MG63 (cell line): ENCODE measurements around the gene KCNMA1. TPM values are rescaled to one million over a fixed set of nuclear protein-coding genes. Genes with fewer than 3 reads are reported as not detected.
"Not testable (repeated sequence)": the region's sequence is repeated elsewhere in the genome, so short reads cannot be mapped to it uniquely, and the experiment has no call there.

Source experiments
- DNase-seq: peaks from one replicate; pipeline ENCODE4 v3.0.0-alpha.2; 2020
- H3K27me3 ChIP-seq: fragments of 250-450 bp; sonication (Bioruptor Pico); 2 replicates; pipeline ENCODE4 v1.5.1; 2020; ENCODE audit warnings: mild to moderate bottlenecking, moderate library complexity
- H3K36me3 ChIP-seq: fragments of 250-450 bp; sonication (Bioruptor Pico); 2 replicates; pipeline ENCODE4 v1.5.1; 2020; ENCODE audit warnings: mild to moderate bottlenecking, moderate library complexity
- H3K4me3 ChIP-seq: fragments of 250-450 bp; sonication (Bioruptor Pico); 2 replicates; pipeline ENCODE4 v1.5.1; 2020; ENCODE audit warnings: mild to moderate bottlenecking, moderate library complexity
- H3K9me3 ChIP-seq: fragments of 250-450 bp; sonication (Bioruptor Pico); 2 replicates; pipeline ENCODE4 v1.5.1; 2020; ENCODE audit warnings: mild to moderate bottlenecking, moderate library complexity
- total RNA-seq: library from RNA; depleted of rRNA; stranded (reverse); fragments of >200 nt; shearing (Covaris generic); gene quantifications from 2 replicates; pipeline ENCODE4 v1.2.3, GENCODE V29; 2014; ENCODE audit warnings: low replicate concordance

The KCNMA1 gene
- total RNA-seq, 1 experiment from 2014 or later = 40.8 TPM

DNA sequence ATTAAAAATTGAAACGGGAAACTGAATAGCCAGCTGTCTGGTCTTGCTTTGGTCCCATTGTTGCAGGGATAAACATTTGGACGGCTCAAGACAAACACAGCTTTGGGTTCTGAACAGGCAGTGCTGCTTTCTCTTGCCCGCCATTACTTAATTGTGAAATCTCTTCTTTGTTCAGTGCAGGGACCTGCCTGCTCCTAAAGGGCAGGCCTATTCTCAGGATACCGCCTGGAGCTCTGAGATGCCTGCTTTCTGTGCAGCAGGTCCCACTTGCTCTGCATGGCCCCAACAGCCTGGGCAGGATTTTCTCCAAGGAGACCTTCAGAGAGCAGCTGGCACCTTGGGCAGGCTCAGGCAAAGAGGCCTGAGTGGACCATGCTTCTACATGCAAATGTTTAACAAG is 237.6 kb downstream of the KCNMA1 start:
- Histone ChIP-seq H3K36me3 (peaks cover 23% of the 10 kb centered on the region), H3K27me3 (no peaks in the 10 kb centered on the region), H3K4me3 (no peak overlapping the region), H3K9me3 (no peaks in the 10 kb centered on the region)
- DNase-seq = no peak

DNA sequence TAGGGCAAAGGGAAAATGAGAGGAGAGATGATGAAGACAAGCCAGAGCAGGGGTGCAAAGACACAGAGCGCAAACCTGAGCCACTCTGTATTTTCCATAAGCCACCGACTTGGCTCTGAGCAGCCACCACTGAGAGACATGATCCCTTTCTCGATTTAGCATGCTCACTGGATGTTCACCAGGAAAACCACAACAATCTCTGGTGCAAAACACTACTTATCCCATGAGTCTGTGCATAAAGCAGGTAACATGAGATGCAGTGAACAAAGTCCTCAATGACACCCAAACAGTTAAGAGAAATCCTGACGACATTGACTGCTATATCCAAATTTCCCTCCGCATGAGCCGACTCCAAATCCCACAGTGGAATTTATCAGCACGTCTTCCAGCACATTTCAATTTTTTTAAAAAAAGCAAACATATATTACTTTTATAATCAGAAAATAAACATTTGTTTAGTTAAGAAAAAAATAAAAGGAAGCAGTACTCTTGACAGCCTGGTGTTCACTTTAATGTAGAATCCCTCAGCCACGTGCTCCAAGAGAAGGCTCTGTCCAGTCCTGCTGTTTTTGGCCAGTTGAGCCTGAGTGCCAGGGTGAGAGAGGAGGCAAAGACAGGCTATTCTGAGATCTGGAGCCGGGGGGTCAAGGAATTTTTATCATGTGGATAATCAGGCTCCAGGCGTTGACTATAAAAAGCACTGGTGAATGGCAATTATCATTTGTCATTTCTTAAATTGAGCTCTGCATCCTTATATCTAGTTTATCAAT is 238.4 kb downstream of the KCNMA1 start:
- H3K4me3 ChIP-seq = no peak overlapping the region
- no peak for DNase-seq

DNA sequence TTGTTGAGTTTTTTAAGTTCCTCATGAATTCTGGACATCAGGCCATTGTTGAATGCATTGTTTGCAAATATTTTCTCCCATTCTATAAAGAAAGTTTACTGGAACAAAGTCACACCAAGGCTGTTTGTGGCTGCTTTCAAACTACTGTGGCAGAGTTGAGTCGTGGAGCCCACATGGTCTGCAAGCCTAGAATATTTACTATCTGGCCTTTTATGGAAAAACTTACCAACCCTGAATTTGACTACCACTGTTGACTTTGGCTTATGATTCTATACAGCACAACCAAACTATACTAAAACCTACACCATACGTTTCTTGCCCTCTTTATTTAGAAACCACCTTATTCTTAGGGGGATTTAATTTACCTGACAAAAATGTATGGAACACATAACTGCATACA is 239.1 kb downstream of the KCNMA1 start:
- H3K4me3 ChIP-seq = no peak overlapping the region
- H3K36me3 ChIP-seq = peaks cover 23% of the 10 kb centered on the region
- DNase-seq = no peak
- no peaks in the 10 kb centered on the region for H3K9me3 ChIP-seq
- no peaks in the 10 kb centered on the region for H3K27me3 ChIP-seq

More for the DNA sequence above, 238.4 kb downstream of the KCNMA1 start:
- no peaks in the 10 kb centered on the region for H3K27me3 ChIP-seq
- H3K36me3 ChIP-seq = peaks cover 23% of the 10 kb centered on the region
- H3K9me3 ChIP-seq = no peaks in the 10 kb centered on the region

DNA sequence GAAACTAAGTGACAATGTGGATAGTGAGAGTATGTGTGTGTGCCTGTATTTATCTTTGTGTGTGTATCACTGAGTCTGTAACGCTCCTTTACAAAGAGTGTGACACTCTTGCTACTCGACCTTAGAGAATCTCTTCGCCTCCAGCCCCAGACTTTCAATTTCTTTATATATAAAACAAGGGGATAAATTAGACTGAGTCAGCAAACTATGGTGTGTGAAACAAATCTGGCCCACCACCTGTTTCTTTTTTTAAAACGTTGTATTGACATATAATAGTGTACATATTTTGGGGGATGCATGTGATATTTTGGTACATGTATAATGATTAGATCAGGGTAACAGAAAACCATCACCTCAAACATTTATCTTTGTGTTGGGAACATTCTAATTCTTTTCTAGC is 240.5 kb downstream of the KCNMA1 start:
- H3K36me3 ChIP-seq = peaks cover 18% of the 10 kb centered on the region
- H3K4me3 ChIP-seq = no peak overlapping the region
- no peak for DNase-seq
- H3K27me3 ChIP-seq = no peaks in the 10 kb centered on the region
- H3K9me3 ChIP-seq = no peaks in the 10 kb centered on the region

DNA sequence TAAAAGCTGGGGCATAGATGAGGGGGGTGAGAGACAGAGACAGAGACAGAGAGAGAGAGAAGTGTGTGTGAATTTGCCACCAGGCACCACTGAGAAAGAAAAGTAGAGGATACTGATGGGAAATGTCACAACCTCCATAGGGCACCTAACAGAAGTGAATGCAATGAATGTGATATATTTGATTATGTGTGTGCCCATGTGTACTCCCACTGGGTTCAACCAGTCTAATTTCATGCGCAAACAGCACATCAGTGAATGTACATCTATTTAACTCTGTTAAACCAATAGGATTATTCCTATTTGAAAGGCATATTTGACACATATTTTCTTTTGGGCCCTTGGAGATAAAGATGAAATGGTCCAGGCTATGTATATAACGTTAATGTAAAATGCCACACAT is 241.3 kb downstream of the KCNMA1 start:
- no peak overlapping the region for H3K4me3 ChIP-seq
- no peaks in the 10 kb centered on the region for H3K9me3 ChIP-seq
- no peak for DNase-seq
- H3K36me3 ChIP-seq = peaks cover 14% of the 10 kb centered on the region
- no peaks in the 10 kb centered on the region for H3K27me3 ChIP-seq

DNA sequence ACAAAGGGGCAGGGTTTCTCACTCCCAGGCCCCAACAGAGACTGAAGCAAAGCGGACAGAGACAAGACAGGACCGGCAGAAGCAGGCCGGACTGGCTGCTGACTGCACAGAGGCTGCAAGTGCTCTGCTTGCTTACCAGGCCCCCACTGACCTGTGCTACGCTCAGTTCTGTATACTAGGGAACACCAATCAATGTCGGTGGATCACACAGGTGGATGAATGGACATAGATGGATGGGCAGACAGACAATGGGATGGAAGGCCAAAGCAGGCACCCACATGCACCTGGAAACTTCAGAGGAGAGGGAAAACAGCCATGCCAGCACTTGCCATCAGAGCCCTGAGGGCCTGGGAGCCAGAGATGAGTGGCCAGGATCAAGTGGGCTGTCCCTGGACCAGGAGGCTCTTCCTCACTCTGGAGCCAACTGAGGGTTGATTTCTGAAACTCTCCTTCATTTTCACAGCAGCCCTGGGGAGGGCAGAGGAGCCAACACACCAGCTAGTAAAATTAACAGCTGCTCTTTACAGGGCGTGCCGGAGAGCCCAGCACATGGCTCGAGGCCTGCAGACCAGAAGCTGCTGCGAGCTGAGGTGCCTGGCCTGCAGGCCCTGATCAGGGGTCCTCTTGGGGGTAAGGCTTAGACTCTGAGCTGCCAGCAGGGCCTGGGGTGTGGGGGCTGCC is 243.6 kb downstream of the KCNMA1 start:
- DNase-seq = peak; percentile 58
- no peaks in the 10 kb centered on the region for H3K27me3 ChIP-seq

DNA sequence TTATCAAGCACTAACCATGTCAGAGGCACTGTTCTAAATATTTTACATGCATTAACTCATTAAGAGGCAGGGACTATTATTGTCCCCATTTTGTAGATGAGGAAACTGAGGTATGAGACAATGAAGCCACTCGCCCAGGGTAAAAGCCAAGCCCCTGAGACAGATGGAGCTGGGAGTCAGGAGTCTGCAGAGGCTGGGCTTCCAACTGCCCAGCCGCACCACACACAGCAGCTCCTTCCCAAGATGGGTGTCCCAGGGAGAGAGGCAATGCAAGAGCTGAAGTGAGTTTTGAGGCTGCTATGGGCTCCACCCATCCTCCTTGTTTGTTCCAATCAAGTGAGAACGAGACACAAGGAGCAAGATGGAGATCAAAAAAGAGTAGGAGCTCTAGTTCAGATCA is 244.2 kb downstream of the KCNMA1 start:
- Histone ChIP-seq H3K9me3 (no peaks in the 10 kb centered on the region), H3K4me3 (no peak overlapping the region), H3K27me3 (no peaks in the 10 kb centered on the region), H3K36me3 (peaks cover 5% of the 10 kb centered on the region)
- DNase-seq = no peak

More for the DNA sequence above, 243.6 kb downstream of the KCNMA1 start:
- Histone ChIP-seq H3K9me3 (no peaks in the 10 kb centered on the region), H3K36me3 (peaks cover 10% of the 10 kb centered on the region), H3K4me3 (no peak overlapping the region)

DNA sequence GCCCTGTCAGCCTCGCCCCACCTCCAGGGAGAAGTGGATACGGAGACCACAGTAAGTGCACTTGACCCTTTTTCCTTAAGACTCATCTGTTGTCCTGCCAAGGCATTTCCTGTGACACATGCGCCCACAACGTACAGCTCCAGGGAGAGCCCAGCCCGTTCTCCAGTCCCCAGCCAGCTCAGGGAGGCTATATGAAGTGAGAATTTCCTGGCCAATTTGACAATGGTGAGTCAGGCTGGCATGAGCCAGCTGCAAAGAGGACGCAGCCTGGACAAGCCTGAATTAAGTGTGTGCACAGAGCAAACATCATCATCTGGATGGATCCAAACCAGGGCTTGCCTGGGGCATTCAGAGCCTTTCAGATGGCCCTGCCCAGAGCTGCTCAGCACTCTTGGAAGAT is 244.8 kb downstream of the KCNMA1 start:
- H3K4me3 ChIP-seq = no peak overlapping the region
- H3K27me3 ChIP-seq = no peaks in the 10 kb centered on the region
- DNase-seq = peak; percentile 98
- H3K9me3 ChIP-seq = no peaks in the 10 kb centered on the region
- peaks cover 4% of the 10 kb centered on the region for H3K36me3 ChIP-seq

DNA sequence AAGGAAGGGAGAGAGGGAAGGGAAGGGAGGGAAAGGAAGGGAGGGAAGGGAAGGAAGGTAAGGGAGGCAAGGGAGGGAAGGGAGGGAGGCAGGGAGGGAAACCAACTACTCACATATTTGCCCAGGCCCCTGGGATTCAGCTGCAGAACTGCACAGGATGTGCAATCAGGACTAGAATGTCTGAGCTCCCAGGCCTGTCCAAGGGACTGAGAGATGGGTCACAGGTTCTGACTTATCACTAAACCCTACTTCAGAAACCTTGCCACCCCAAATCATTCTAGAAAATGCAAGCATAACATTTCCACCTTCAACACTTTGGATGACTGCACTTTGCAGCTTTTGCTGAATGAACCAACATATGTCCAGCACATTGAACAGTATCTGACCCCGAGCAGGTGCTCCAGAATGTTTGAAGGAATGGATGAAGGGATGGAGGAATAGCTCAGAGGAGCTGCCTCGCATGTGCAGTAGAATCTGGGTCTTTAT is 245.3 kb downstream of the KCNMA1 start:
- H3K9me3 ChIP-seq = no peaks in the 10 kb centered on the region
- H3K36me3 ChIP-seq = peaks cover 5% of the 10 kb centered on the region
- no peaks in the 10 kb centered on the region for H3K27me3 ChIP-seq
- H3K4me3 ChIP-seq = no peak overlapping the region
- peak; percentile 62 for DNase-seq

DNA sequence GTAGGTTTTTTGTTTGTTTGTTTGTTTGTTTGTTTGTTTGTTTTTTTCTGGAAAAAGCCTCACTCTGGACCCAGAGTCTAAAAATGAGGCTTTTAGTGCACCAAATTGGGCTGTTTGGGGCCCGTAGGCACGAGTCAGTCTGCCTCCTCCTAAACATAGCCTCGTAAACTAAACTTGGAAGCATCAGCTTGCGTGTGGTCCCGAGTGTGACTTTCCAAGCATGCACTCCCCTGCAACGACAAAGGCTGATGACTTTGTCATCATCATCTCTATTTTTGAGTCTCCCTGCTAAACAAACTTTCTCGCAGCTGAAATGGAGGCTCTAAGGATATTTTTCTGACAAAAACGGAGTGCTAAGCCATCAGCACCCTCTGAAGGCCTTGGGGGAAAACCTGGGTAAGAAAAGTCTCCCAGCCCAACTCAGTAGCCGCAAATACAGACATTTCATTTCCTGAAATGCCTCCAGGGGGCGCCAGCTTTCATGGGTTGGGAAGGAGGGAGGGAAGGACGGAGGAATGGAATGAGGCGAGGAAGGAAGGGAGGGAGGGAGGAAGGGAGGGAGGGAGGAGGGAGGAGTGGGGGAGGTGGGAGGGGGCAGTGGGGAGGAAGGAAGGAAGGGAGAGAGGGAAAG is 245.9 kb downstream of the KCNMA1 start:
- Histone ChIP-seq H3K9me3 (no peaks in the 10 kb centered on the region), H3K4me3 (no peak overlapping the region)

DNA sequence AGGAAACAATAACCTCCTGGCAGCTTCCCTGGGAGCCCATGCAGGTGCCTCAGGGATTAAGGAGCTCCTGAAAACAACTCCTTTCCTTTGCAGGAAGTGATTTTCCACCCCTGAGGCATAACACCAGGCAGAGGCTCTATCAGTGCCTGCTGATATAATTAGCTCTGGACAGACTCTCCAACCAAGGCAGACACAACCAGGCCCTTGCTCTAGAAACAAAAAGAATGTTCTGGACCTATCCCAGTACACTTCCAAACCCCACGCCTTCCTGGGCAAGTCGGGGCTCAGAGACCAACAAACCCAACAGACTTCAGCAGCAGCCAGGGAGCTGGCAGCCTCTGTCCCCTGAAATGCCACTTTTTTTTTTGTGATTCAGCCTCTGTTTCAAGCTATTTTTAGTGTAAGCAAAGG is 247.1 kb downstream of the KCNMA1 start:
- Histone ChIP-seq H3K36me3 (peaks cover 7% of the 10 kb centered on the region), H3K9me3 (no peaks in the 10 kb centered on the region)
- DNase-seq = peak; percentile 14

More for the DNA sequence above, 245.9 kb downstream of the KCNMA1 start:
- no peaks in the 10 kb centered on the region for H3K27me3 ChIP-seq
- peak; percentile 82 for DNase-seq
- peaks cover 5% of the 10 kb centered on the region for H3K36me3 ChIP-seq

DNA sequence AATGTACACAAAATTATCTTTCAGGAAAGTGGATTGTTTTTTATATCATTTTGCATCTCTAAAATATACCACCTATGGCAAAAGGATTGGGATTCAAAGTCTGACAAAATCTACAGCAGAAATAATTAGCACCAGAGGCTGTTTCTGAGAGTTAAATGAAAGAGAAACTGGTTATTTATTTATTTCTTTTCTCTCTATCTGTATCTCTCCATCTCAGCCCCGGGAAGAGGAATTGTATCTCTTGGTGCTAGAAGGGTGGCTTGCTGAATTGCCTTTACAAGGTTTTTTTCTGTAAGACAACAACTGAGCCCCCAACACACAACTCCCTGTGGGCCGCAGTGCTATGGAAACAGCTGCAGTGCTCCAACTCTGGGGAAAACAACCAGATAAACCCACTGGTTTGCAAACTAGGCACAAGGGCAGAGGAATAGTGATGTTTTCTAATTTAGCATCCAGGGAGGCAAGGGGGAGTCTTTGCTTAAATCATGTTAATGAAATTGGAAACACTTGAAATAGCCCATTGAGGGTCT is 249.0 kb downstream of the KCNMA1 start:
- Histone ChIP-seq H3K36me3 (peaks cover 9% of the 10 kb centered on the region), H3K27me3 (no peaks in the 10 kb centered on the region), H3K9me3 (no peaks in the 10 kb centered on the region), H3K4me3 (no peak overlapping the region)
- DNase-seq = no peak

More for the DNA sequence above, 247.1 kb downstream of the KCNMA1 start:
- H3K4me3 ChIP-seq = no peak overlapping the region
- H3K27me3 ChIP-seq = no peaks in the 10 kb centered on the region

DNA sequence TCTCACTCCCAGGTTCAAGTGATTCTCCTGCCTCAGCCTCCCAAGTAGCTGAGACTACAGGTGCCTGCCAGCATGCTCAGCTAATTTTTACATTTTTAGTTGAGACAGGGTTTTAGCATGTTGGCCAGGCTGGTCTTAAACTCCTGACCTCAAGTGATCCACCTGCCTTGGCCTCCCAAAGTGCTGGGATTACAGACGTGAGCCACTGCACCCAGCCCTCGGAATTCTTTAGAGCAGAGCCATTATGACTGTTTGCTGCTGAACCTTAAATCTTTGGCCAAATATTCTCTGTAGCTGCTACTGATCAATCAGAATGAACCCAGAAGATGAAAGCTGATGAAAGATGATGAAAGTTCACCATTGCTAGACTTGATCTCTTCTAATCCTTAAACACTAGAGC is 249.9 kb downstream of the KCNMA1 start:
- not testable (repeated sequence) for H3K9me3 ChIP-seq, H3K36me3 ChIP-seq, H3K4me3 ChIP-seq, H3K27me3 ChIP-seq, DNase-seq

DNA sequence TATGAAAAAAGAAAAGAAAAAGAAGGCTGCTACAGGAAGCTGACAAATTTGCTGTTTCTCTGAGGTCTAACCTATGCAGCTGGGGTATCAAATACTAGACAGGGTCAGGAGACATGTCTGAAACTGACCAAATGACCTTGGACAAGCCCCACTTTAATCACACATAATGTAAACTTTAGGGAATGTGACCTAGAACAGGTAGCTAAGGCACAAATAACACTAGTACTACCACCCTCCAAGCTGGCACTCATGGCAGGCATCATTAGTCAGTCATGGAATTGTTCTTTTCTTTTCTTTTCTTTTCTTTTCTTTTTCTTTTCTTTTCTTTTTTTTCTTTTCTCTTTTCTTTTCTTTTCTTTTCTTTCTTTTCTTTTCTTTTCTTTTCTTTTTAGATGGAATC is 250.4 kb downstream of the KCNMA1 start:
- Histone ChIP-seq H3K27me3 (no peaks in the 10 kb centered on the region), H3K36me3 (peaks cover 9% of the 10 kb centered on the region), H3K9me3 (no peaks in the 10 kb centered on the region), H3K4me3 (no peak overlapping the region)
- DNase-seq = no peak

DNA sequence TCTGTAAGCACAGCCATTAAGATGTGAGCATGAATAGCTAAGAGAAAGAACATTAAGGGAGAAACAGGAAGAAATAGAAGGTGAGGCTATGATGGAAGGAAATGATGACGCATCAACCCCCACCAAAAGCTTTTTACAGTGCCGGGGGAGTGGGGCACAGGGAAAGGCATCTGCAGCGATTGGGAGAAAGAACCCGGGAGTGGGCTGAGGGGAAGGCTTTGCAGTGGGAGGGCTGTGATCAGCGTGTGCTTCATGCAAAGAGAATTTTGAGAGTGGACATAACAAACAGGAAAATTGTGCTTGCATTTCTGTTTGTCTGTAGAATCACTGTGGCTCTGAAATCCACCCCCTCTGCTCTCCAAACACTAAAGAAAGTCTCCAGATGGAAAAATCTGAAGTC is 250.8 kb downstream of the KCNMA1 start:
- DNase-seq = no peak
- H3K27me3 ChIP-seq = no peaks in the 10 kb centered on the region
- H3K36me3 ChIP-seq = peaks cover 9% of the 10 kb centered on the region
- no peak overlapping the region for H3K4me3 ChIP-seq
- no peaks in the 10 kb centered on the region for H3K9me3 ChIP-seq

DNA sequence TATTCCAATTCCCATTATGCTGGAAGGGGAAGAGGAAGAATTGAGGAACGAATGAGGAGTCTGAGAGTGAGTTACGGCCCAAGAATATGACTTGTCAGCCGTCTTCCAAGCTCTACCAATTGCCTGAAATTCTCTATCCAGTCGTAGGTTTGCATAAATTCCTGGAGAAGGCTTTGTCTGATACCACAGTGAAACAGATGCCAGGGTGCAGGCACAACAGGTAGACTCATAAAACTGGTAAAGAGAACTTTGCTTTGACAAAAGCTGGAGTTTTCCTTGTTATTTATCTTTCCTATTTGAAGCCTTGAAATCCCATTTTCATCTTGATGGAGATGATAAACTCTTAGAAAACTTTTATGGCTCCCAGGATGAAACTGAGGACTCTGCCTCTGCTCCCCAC is 251.2 kb downstream of the KCNMA1 start:
- Histone ChIP-seq H3K4me3 (no peak overlapping the region), H3K9me3 (no peaks in the 10 kb centered on the region), H3K36me3 (peaks cover 9% of the 10 kb centered on the region), H3K27me3 (no peaks in the 10 kb centered on the region)
- no peak for DNase-seq

DNA sequence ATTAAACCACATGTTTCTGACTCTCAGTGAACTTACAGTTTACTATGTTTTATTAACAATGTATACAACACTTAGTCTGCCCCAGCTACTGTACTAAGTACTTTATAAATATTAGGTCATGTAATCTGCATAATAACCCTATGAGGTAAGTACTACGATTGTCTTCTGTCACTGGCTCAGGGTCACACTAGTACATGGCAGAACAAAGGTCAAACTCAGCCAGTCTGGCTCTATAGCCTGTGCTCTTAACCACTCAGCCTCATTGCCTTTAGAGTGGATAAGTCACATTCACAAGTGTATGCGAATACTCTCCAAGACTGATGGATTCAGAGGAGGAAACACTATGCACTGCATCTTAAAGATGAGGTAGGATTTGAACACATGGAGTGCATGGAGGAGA is 252.3 kb downstream of the KCNMA1 start:
- no peaks in the 10 kb centered on the region for H3K9me3 ChIP-seq
- H3K36me3 ChIP-seq = peaks cover 9% of the 10 kb centered on the region
- no peak overlapping the region for H3K4me3 ChIP-seq
- DNase-seq = no peak
- H3K27me3 ChIP-seq = no peaks in the 10 kb centered on the region
